Measurements from ENCODE around the gene ADAMTSL1. TPM values are rescaled to one million over a fixed set of nuclear protein-coding genes. Genes with fewer than 3 reads are reported as not detected.

Gene ADAMTSL1
- total and polyA plus RNA-seq, 2 of the 8 experiments (the other 6 are each of a cell fraction or from before 2014, with no cell fraction given), result 0.84 to 1.1 TPM

- ChIA-PET POLR2A (ENCODE audit: partially characterized antibody) (no interaction called here), CTCF (ENCODE audit: partially characterized antibody) (interaction anchor here (0.7 kb wide), 1 partner anchor 220 kb away, joined by 6 read pairs; no protein-coding TSS in a partner anchor)
- H4K20me1 ChIP-seq (replicated peaks in 1 of 2; ENCODE audit: control insufficient read depth in 1 of 2, insufficient read depth in 2 of 2, low read length in 2 of 2), result no peaks in the 10 kb centered on the region
- no peak overlapping the region for H2BK120ac ChIP-seq (replicated peaks; ENCODE audit: low read depth, low read length)
- H3K4ac ChIP-seq (replicated peaks; ENCODE audit: insufficient read length, low read depth, low read length), result no peak overlapping the region
- no peaks in the 10 kb centered on the region for H3K79me1 ChIP-seq (ENCODE audit: low read depth, low read length)
- no peak for DNase-seq (ENCODE audit: low read depth in 1 of 2, low spot score in 2 of 2)
- H2BK12ac ChIP-seq (ENCODE audit: low read depth, low read length), result no peak overlapping the region
- H3K4me2 ChIP-seq (ENCODE audit: insufficient read depth in 1 of 2, low read depth in 2 of 2, low read length in 2 of 2), result no peak overlapping the region
- H2BK5ac ChIP-seq (ENCODE audit: low read depth, low read length), result no peak overlapping the region
- no peak overlapping the region for H3K27ac ChIP-seq (ENCODE audit: low read depth, low read length)
- no peak overlapping the region for H2BK15ac ChIP-seq (ENCODE audit: low read length)
- H2AFZ ChIP-seq (ENCODE audit: low read length), result no peak overlapping the region
- H3K4me3 ChIP-seq (ENCODE audit: extremely low read depth in 1 of 4, insufficient read depth in 2 of 4, low read depth in 3 of 4, low read length in 4 of 4), result no peak overlapping the region
- no peak overlapping the region for H4K91ac ChIP-seq (replicated peaks; ENCODE audit: insufficient read length, low read length)
- no peak overlapping the region for H4K8ac ChIP-seq (ENCODE audit: extremely low read depth, insufficient read depth, low read length)
- no peak overlapping the region for H3K14ac ChIP-seq (ENCODE audit: insufficient read length)
- H3K4me1 ChIP-seq (replicated peaks in 1 of 4; ENCODE audit: control insufficient read depth in 3 of 4, insufficient read depth in 4 of 4, low read length in 3 of 4), result peaks cover 2 to 19% (median 9%) of the 10 kb centered on the region in 4 experiments; a peak in 6 of 7 replicates
- no peak for FAIRE-seq
- no peak overlapping the region for H3K9ac ChIP-seq (replicated peaks in 1 of 4; ENCODE audit: extremely low read depth in 1 of 4, low read depth in 3 of 4, low read length in 3 of 4)
- no peak overlapping the region for H2AK5ac ChIP-seq (ENCODE audit: low read depth, low read length)
- no peaks in the 10 kb centered on the region for H3K23me2 ChIP-seq (ENCODE audit: low read depth, low read length)
- no peaks in the 10 kb centered on the region for H3K9me3 ChIP-seq (ENCODE audit: insufficient read depth in 2 of 2, low read depth in 1 of 2, low read length in 1 of 2)
- no peak overlapping the region for H3K18ac ChIP-seq (ENCODE audit: extremely low read depth, low read length)
- H3K27me3 ChIP-seq (replicated peaks in 1 of 4; ENCODE audit: control insufficient read depth in 3 of 4, extremely low read depth in 1 of 4, insufficient read depth in 3 of 4, low read length in 3 of 4), result no peaks in the 10 kb centered on the region
- H3K79me2 ChIP-seq (ENCODE audit: control insufficient read depth in 1 of 2, insufficient read depth in 2 of 2, low read length in 2 of 2), result no peaks in the 10 kb centered on the region
- no peak overlapping the region for H3K56ac ChIP-seq (replicated peaks; ENCODE audit: insufficient read length, low read depth, low read length)
- H2BK20ac ChIP-seq (ENCODE audit: low read length), result no peak overlapping the region
- no peaks in the 10 kb centered on the region for H3K36me3 ChIP-seq (ENCODE audit: control insufficient read depth in 2 of 4, insufficient read depth in 4 of 4, low read length in 3 of 4)
- H4K5ac ChIP-seq (ENCODE audit: insufficient read length, low read depth, low read length), result no peak overlapping the region
- 90% methylated on average over 2 of the region's 2 CpGs; no CpG with 5 or more reads in 1 of the 2 experiments for WGBS, 2 experiments (ENCODE audit: extremely low coverage in 1 of 2, insufficient coverage in 1 of 2, insufficient read length in 1 of 2, insufficient replicate concordance in 2 of 2, low coverage in 1 of 2, low lambda C conversion rate in 2 of 2, missing lambda C conversion rate in 1 of 2)
- TF ChIP-seq SIX5 (IDR thresholded peaks at IDR 0.05; ENCODE audit: low read depth, low read length) (no peak), MAFK (IDR thresholded peaks at IDR 0.05; ENCODE audit: low read depth, low read length) (no peak), GTF2F1 (IDR thresholded peaks at IDR 0.05; ENCODE audit: borderline replicate concordance, low read depth, low read length) (no peak), ATF2 (IDR thresholded peaks at IDR 0.05; ENCODE audit: low read length) (no peak), YY1 (IDR thresholded peaks at IDR 0.05; ENCODE audit: low read depth, low read length) (no peak), RXRA (IDR thresholded peaks at IDR 0.05; ENCODE audit: insufficient read depth, low read depth, low read length) (no peak), KDM1A (IDR thresholded peaks at IDR 0.05; ENCODE audit: borderline replicate concordance, low read length) (no peak), POLR2AphosphoS5 (IDR thresholded peaks at IDR 0.05; ENCODE audit: low read depth, low read length) (no peak), NRF1 (IDR thresholded peaks at IDR 0.05; ENCODE audit: low read depth, low read length) (no peak), USF2 (IDR thresholded peaks at IDR 0.05; ENCODE audit: low read length) (no peak), POLR2A (IDR thresholded peaks at IDR 0.05; ENCODE audit: control extremely low read depth in 1 of 2, low read depth in 2 of 2, low read length in 2 of 2) (no peak), JUND (IDR thresholded peaks at IDR 0.05; ENCODE audit: low read length) (no peak), ASH2L (IDR thresholded peaks at IDR 0.05; ENCODE audit: low read length) (no peak)
- H3K23ac ChIP-seq (ENCODE audit: insufficient read length), result no peak overlapping the region
These were observed 132.3 kb downstream of the ADAMTSL1 start for GRCh38 chr9:18606281-18606680.

Data from H1 (cell line).